NCI-H345 (cell line): ENCODE measurements around the gene ALKBH4.
"Not testable (repeated sequence)": the region's sequence is repeated elsewhere in the genome, so short reads cannot be mapped to it uniquely, and the experiment has no call there.

Experiments used
- DNase-seq: peaks from one replicate; lab custom pipeline; 2025; lab: John Stamatoyannopoulos, UW

ALKBH4 gene, protein sequence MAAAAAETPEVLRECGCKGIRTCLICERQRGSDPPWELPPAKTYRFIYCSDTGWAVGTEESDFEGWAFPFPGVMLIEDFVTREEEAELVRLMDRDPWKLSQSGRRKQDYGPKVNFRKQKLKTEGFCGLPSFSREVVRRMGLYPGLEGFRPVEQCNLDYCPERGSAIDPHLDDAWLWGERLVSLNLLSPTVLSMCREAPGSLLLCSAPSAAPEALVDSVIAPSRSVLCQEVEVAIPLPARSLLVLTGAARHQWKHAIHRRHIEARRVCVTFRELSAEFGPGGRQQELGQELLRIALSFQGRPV

DNA sequence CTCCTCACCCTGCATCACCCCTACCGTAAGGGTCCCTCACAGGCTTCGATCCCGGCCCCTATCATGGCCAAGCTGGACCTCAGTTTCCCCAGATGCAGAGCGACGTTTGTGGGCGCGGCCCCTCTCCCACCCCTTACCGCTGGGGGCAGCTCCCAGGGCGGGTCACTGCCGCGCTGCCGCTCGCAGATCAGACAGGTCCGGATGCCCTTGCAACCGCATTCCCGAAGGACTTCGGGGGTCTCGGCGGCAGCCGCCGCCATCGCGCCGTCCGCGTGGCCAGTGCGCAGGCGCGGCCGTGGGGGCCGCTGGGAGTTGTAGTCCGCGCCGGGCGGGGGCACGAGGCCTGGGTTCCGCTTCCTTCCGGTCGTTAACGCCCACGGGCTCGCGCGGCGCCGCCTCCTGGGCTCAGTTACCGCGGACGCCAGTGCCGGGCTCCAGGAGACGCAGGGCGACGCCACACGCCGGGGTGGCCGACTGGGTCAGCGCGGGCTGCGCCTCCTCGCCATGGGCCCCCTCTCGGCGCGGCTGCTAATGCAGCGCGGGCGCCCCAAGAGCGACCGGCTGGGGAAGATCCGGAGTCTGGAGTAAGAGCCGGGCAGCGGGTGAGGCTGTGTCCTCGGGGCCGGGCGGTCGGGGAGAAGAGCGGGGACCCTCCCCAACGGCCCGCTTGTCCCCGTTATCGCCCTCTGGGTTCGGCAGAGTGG, at the start of gene ALKBH4, which contains the start of gene LRWD1:
Gene ALKBH4 (minus strand): TSS at position 287 of the 704 bp plus-strand sequence. CDS start 27 bp downstream, at position 260.
Gene LRWD1 (plus strand): TSS at position 408 of the 704 bp plus-strand sequence. CDS start 97 bp downstream, at position 505.
- peak; percentile 93 for DNase-seq

DNA sequence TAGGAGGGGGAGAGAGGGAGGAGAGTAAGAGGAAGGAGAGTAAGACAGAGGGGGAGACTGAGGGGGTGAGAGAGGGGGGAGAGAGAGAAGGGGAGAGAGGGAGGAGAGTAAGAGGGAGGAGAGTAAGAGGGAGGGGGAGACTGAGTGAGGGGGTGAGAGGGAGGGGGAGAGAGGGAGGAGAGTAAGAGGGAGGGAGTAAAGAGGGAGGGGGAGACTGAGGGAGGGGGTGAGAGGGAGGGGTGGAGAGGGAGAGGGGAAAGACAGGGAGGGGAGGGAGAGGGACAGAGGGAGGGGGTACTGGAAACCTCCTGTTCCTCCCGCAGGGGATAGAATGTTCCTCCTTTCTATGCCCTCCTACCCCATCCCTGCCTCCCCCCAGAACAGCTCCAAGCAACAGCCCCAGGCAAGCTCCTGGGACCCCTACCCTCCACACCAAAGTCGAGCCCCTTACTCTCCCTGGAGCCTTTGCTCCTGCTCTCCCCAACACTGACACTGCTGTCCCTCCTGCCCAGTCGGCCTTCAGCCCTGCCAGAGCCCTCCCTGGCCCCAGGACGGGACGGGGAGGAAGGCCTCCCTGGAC, 48.1 kb upstream of the ALKBH4 start:
- not testable (repeated sequence) for DNase-seq

DNA sequence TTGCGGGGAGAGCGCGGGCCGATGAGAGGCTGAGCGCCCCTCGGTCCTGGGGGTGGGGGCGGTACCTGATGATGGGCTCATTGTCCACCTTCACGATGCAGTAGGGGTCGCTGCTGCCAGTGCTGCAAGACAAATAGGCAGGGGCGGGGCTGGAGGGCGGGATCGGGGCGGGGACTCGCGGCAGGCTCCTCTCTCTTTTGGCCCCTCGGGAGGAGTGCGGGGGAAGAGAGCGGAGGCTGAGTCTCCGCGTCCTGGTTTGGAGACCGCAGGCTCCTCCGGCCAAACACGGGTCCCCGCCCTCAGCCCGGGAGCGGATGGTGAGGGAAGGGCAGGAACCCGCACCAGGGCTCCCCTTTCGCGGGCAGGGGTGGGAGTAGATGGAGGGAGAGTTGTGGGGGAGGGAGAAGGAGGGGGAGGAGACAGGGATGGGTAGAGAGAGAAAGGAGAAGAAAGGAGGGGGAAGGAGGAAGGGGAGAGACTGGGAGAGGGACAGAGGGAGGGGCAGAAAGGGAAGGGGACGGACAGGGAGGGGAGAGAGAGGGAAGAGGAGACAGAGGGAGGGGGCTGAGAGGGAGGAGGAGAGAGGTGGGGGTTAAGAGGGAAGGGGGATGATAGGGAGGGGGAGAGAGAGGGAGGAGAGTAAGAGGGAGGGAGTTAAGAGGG, 47.3 kb upstream of the ALKBH4 start:
- not testable (repeated sequence) for DNase-seq

DNA sequence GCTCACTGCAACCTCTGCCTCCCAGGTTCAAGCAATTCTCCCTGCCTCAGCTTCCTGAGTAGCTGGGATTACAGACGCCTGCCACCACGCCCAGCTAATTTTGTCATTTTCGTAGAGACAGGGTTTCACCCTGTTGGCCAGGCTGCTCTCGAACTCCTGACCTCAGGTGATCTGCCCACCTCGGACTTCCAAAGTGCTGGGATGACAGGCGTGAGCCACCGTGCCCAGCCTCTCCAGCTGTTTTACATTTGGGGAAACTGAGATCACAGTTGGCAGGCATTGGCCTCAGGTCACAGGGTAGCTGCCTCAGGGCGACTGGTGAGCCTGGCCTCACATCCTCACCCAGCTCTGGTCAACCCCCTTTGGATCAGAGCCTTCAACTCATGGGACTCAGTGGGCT, 45.9 kb upstream of the ALKBH4 start:
- DNase-seq = not testable (repeated sequence)

DNA sequence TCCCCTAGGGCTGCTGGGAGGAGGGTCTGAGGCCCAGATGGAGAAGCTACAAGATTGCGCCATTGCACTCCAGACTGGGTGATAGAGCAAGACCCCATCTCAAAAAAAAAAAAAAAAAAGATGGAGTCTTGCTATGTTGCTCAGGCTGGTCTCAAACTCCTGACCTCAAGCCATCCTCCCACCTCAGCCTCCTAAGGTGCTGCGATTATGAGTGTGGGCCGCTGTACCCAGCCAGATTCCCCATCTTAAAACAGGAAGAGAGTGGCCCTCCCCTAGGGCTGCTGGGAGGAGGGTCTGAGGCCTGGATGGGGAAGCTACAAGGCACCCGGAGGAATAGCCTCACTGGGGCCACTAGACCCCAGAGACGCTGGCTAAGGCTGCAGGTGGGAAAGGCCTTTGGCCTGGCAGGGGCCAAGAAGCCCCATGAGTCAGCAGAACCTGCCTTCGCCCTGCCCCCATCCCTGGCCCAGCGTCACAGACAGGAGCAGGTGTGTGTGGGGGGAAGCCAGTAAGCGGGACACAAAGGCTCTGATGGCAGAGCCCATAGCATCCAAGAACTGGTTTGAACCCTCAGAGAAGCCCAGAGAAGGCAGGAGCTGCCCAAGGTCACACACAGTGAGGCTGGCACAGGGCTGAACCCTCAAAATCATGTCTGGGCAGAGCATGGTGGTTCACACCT, 42.9 kb upstream of the ALKBH4 start:
- not testable (repeated sequence) for DNase-seq

DNA sequence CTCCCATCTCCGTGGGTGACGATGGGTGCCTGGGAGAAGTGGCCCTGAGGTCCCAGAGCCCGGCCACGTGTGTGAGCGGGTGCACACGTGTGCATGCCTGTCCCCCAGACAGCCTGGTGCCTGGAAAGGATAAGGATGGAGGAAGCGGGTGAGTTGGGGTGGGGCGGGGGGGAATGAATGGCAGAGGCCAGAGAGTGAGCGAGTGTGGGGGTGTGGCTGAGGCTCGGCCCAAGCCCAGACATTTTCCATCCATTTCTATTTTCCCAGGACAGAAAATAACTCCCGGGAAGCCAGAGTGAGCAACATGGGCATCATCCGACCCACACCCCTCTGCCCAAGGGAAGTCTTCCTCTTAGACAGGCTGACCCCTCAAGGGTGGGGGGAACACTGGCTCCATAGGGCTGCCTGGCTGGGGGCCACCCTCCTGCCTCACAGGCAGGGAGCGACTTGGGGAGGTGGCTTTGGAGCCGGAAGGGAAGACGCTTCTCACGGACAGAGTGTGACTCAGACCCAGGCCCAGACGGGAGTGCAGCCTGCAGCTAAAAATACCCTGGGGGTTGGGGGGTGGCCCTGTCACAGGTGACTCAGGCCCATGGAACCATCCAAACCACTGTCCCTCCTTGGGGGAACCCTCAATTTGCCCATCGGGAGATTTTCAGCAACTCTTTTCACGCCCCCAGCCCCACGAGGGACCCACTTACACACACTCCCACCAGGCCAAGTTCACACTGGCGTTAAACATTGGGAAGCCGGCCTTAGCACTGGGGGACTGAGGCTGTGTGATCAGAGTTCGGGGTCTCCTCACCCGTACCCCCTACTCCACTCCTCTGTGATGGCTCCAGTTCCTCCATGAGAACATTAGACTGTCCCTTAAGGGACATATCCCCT, 40.9 kb upstream of the ALKBH4 start:
- not testable (repeated sequence) for DNase-seq

DNA sequence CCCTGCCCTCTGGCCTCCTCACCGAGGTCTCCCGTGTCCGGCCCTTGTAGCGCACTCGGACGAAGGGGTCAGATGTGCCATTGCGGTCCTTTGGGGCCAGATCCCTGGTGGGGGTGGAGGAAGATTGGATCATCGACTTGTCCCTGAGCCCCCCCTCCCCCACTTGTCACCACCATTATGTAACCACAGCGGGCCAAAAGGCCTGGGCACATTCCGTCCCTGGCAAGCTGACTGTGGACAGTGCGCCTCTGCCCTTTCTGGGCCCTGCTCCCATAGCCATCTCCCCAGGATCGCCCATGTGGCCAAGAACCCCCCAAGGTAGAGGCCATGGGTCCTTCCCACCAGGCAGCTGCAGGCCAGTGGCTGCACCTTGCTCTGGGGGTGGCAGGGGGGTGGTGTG, 38.5 kb upstream of the ALKBH4 start:
- not testable (repeated sequence) for DNase-seq

DNA sequence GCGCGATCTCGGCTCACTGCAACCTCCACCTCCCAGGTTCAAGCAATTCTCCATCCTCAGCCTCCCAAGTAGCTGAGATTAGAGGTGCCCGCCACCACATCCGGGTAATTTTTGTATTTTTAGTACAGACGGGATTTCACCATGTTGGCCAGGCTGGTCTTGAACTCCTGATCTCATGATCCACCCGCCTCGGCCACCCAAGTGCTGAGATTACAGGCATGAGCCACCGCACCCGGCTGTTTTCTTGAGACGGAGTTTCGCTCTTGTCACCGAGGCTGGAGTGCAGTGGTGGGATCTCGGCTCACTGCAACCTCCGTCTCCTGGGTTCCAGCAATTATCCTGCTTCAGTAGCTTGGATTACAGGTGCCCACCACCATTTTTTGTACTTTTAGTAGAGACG, 33.7 kb upstream of the ALKBH4 start:
- not testable (repeated sequence) for DNase-seq

DNA sequence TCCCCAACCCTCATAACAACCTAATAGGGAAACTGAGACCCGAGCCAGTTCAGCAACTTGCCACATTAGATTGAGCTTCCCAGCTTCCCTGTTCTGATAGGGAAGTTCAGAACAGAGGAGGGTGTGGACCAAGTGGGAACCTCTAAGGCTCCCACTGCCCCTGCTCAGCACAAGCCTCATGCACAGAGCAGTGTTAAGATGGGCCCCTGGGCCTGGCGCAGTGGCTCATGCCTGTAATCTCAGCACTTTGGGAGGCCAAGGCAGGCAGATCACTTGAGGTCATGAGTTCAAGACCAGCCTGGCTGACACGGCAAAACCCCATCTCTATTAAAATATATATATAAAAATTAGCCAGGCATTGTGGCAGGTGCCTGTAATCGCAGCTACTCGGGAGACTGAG, 32.6 kb upstream of the ALKBH4 start:
- DNase-seq = not testable (repeated sequence)

DNA sequence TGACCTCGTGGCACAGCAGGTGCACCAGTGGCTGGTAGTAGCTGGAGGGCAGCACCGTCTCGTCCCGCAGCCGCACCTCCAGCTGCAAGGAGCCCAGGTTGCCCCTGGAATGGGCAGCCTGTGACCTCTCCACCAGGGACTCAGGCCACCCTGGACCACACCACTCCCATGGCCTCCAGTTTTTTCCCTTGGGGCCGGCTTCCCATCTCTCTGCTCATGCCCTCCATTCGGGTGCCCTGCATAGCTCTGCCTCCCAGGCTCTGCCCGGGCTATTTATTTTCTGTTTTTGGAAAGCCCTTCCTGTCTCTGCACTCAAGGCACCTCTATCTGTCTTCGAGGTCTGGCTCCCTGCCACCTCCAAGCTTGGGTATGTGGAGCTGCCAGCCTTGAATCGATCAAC, 32.2 kb upstream of the ALKBH4 start:
- not testable (repeated sequence) for DNase-seq

DNA sequence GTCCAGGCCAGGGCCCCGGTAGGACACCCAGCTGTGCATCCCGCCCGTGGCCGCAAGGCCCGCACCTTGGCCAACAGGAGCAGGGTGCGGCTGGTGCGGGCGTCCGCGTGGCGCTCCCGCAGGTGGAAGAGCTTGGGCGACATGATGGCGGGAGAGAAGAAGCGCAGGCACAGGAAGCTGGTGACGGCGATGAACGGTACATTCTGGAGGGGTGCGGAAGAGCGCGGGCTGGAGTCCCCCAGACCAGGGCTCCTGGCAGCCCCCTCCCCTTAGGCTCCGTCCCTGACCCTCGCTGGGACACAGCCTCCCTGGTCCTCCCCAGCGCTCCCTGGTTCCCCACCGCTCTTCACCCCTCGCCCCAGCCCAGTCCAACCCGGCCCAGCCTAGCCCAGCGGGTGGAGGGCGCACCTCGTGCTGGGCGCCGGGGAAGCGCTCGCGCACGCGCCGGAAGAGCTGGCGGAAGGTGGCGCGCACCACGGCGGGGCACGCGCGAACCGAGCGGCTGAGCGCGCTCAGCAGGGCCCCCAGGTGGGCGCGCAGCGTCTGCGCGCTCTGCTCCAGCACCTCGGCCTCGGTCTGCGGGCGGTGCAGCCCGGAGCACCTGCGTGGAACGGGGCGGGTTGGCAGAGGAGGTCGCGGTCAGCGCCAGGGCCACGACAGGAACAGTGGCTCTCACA, 29.9 kb upstream of the ALKBH4 start:
- DNase-seq = not testable (repeated sequence)

DNA sequence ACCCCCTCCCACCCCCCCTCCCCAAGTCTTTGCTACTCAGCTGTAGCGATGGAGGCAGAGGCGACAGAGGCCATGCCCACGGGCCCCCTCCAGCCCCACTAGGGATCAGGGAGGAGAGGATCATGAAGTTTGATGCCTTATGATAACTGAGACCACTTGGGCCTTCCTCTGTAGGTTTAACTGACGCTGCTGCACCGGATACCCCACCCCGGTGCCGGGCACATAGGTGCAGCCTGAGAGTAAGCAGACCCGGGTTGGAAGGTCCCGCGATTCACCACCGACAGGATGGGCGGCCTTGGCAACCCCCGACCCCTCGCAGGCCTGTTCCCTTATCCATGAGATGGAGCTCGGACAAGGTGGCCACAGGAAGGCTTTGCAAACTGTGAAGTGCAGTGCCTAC, 29.4 kb upstream of the ALKBH4 start:
- not testable (repeated sequence) for DNase-seq

DNA sequence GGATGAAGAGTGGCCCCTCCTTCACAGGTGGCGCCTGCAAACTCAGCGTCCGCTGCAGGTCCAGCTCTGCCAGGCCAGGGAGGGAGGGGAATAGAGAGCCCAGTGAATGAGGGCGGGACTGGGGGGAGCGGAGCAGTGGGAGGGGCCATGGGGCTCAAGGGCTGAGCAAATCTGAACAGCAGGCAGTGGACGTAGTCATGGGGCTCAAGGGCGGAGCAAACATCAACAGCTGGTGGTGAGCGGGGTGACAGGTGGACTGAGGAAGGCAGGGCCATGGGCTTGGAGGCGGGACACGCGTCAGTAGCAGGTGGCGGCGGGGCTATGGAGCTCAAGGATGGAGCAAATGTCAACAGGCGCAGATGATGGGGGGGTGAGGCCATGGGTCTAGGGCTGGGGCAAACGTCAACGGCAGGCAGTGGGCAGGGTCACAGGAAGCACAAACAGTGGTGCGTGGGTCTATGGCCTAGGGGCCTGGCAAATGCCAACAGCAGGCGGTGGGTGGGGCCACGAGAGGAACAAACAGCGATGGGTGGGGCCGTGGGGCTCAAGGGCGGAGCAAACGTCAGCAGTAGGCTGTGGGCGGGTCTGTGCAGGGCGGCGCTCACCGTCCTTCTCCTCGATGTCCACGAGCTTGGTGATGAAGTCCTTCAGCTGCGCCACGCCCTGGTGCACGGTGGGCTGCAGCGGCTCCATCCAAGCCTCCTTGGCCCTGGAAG, 28.7 kb upstream of the ALKBH4 start:
- not testable (repeated sequence) for DNase-seq

DNA sequence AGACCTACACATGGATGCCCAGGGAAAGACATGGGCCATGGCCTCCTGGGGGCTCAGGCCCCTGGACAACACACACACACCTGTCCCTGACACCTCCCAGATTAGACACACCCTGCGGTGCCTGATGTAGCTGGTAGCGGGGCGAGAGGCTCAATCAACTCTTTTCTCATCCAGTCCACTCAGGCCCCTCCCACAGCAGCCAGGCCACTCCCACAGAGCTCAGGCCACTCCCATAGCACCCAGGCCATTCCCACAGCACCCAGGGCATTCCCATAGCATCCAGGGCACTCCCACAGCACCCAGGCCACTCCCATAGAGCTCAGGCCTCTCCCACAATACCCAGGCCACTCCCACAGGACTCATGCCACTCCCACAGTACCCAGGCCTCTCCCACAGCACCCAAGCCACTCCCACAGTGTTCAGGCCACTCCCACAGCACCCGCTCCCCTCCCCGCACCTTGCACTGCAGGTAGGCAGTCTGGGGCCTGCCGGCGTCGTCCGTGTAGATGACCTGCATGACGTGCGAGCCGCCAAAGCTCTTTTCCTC, 25.9 kb upstream of the ALKBH4 start:
- DNase-seq = not testable (repeated sequence)

DNA sequence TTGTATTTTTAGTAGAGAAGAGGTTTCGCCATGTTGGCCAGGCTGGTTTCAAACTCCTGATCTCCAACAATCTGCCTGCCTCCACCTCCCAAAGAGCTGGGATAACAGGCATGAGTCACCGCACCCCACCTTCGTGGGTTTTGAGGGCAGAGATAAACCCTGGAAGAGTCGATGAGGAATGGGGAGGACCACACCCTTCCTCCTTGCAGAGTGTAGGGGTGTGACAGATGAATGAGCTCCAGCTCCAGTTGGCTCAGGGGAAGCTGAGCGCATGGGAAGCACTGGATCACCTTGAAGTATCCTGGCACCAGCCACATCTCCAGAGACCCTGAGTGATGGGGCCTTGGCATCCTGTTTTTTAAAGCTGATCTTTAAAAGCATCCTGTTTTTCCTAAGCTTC, 19.7 kb upstream of the ALKBH4 start:
- DNase-seq = not testable (repeated sequence)

DNA sequence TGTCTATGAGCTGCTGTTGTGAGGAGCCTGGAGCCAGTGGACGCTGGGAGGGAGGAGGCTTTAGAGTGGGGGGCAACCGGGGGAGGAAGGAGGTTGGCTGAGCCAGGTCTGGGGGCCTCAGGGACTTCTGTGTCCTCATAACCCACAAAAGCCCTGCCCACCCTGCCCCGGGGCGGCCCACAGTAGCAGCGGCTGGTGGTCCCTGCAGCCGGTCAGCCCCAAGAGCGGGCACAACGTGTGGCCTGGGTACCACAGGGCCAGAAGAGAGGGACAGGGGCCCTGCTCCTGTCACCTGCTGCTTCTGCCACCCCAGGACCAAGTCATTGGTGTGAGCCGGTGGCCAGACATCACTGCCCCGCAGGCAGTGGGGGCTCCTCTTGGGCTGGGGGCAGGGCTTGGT, 17.3 kb upstream of the ALKBH4 start:
- not testable (repeated sequence) for DNase-seq

DNA sequence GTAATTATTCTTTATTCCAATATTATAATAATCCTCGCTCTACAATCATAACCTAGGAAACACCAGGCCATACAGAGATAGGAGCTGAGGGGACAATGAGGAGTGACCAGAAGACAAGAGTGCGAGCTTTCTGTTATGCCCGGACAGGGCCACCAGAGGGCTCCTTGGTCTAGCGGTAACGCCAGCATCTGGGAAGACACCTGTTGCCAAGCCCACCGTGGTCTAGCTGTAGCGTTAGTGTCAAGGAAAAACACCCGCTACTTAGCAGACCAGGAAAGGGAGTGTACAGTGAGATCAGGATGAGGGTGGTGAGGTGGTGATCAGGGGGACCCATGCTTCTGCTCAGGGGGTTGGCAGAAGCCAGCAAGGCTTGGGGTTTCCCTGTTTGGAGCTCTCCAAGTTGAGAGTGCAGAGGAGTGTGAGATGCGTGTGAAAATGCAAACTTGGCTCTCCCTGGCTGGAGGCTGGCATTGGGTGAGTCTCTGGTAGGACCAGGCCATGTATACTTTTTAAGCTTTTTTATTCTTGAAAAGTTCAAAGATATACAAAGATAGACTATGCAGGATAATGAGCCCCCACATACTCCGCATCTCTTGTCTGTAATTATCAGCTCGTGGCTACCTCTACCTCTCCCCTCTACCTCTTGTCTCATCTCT, 15.4 kb upstream of the ALKBH4 start:
- not testable (repeated sequence) for DNase-seq

DNA sequence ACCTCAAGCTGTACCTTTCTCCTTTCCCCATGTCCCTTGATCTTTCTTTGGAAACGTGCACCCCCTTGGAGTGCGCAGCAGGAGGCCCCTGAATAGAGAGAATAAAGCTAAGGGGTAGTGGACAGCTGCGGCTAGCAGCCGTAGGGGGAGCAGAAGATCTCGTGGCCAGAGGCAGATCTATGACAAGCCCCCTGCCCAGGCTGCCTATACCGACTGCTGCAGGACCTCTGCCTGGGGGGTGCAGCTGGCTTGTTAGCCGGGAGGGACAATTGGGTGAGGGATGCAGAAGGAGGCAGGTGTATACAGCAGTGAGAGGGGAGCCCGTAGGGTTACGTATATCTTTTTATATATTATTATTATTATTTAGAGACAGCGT, 14.5 kb upstream of the ALKBH4 start:
- not testable (repeated sequence) for DNase-seq
